Activated T-helper 2 cell treated with anti-CD3 and anti-CD28 coated beads, Interferon-gamma antibody, Interleukin-2, Interleukin-4, amounts not matched to agents 10 μg/mL and 5 μg/mL and 100 μg/mL, durations not matched to agents 14 hours and 24 hours and 36 hours (primary cell): ENCODE measurements around the gene EFCAB8. TPM values are rescaled to one million over a fixed set of nuclear protein-coding genes. Genes with fewer than 3 reads are reported as not detected.

Source experiments
- DNase-seq: peaks from one replicate; pipeline ENCODE4 v3.0.0; 2021; ENCODE audit warnings: low spot score
- H3K27ac Mint-ChIP-seq: one replicate; pipeline ENCODE4 v1.8.0; 2021; ENCODE audit warnings: mixed read lengths
- H3K27me3 Mint-ChIP-seq: one replicate; pipeline ENCODE4 v1.8.0; 2021; ENCODE audit warnings: low read depth, mixed read lengths
- H3K36me3 Mint-ChIP-seq: one replicate; pipeline ENCODE4 v1.8.0; 2021; ENCODE audit warnings: low read depth, mixed read lengths
- H3K4me1 Mint-ChIP-seq: one replicate; pipeline ENCODE4 v1.8.0; 2021; ENCODE audit warnings: low read depth, mixed read lengths
- H3K4me3 Mint-ChIP-seq: one replicate; pipeline ENCODE4 v1.8.0; 2021; ENCODE audit warnings: low read depth, mild to moderate bottlenecking, moderate library complexity, mixed read lengths
- H3K9me3 Mint-ChIP-seq: one replicate; pipeline ENCODE4 v1.8.0; 2021; ENCODE audit warnings: mixed read lengths
- intact Hi-C: fragments of 100-400 bp; cut with micrococcal nuclease; formaldehyde crosslinking; loops from one replicate; pipeline ENCODE4 v1.15.1; 2023
- total RNA-seq: library from RNA; stranded (reverse); gene quantifications from 2 replicates; pipeline ENCODE4 v1.2.3, GENCODE V29; 2022

The EFCAB8 gene, protein sequence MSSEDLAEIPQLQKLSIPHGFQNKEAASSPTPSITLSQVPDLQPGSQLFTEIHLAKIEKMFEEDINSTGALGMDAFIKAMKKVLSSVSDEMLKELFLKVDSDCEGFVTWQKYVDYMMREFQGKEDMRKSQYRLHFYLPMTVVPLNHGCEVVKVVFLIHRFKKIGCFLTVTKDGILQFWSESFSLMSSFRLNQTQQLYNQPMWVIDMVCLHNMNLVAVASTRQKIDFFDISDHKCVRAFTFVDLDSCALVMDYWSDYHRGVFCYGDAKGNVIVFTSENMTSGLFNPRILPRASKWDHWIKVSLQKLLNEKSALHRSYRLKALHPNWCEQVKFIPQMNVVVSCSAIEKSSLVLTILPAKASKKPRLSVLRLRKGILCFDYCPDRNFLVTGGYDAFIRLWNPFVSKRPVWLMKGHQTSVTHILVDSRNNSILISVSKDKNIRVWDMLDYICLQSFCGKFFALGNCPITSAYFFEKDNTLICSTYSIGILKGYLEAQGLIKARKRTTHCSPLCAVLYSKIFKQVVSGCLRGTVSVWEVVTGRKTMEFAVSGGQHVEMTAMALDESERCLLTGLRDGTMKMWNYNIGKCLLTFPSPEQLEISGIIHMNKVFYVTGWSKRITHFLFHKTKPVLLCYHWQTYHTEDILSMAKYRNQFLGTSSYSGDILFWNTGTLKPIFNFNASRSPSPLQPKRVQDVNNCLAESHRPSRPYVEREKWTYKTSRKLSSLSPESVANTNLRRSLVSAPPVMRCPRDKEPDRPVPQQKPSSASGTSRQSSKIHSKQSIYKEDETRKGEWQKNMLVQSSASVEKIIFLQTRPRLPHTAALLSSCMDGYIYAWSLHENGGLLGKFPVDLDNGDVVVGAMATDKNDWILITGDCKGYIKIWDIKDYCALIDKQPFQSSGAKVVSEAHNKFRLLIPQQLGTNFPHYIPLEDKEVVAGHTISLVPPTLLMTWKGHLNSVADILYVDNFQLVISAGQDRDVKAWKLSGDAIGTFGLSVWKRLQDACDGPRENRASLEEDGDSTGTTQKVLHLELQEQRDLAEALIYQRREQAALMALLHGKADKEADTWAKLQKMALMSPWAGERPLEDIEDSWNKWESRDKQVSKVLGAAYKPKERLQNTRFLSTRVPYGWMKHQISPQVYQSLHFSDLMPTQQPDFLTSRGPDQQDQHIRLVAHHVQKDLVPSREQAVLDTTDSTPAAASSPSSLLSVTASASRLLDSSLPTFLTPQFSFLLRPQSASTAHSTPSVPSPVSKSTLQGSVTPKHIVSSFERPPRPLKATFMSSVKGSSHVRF
- total RNA-seq, result 0.37 and 0.52 TPM in 2 replicates

DNA sequence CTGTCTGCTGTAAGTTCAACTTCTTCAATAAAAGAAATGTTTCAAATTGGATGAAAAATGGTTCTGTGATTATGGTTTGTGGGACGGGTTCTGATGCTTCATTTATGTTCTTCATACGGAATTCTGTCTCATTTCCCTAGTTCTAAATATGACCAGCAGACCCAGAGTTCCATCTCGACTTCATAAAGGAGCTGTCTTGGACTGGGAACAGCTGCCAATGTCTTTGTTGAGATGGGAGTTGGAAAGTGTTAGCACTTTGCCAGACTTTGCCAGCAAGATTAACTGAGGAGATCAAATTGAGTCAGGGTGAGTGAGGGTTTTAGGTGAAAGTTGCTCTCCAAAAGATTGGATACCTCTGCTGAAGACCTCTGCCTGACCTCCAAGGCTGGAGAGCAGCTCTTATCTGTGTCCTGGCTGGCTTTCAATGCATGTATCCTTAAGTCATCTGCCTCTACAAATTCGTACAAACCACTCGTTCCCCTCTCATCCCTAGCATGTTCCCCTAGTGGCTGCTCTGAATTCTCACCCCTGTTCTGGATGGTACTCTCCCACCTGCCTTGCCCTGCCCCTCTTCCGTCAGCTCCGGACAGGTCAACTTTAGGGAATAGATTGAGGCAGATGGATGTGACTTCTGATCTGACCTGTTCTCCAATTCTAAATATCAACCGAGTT lies at the start of gene EFCAB8:
TSS of gene EFCAB8 (plus strand) at position 223 of the 672 bp plus-strand sequence. CDS start 4,870 bp downstream, outside the sequence.
- intact Hi-C loops, result no loop called here
- H3K27ac Mint-ChIP-seq, result peak within 1 kb of the TSS; percentile 9

DNA sequence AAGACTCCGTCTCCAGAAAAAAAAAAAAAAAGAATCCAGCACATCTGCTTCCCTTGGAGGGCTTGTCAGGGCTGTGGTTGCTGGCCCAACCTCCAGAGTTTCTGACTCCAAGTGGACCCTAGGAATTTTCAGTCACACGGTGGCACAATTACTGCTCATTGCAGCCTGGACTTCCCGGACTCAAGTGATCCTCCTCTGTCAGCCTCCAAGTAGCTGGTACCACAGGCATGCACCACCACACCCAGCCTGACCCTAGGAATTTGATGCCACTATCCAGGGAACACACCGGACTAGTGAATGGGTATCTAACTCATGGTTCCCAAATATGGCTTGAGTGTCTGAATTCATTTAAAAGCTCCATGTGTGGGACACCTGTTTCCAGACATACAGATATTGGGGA lies 48.8 kb upstream of the EFCAB8 start:
- no peak for DNase-seq
- H3K4me3 Mint-ChIP-seq, result no peak overlapping the region
- no peaks in the 10 kb centered on the region for H3K36me3 Mint-ChIP-seq
- no peaks in the 10 kb centered on the region for H3K9me3 Mint-ChIP-seq
- H3K4me1 Mint-ChIP-seq, result no peaks in the 10 kb centered on the region
- intact Hi-C loops, result no loop called here
- no peak overlapping the region for H3K27ac Mint-ChIP-seq
- H3K27me3 Mint-ChIP-seq, result peaks cover 2% of the 10 kb centered on the region

More for the DNA sequence above, at the start of gene EFCAB8:
- DNase-seq, result no peak
- H3K4me1 Mint-ChIP-seq, result peaks cover 18% of the 10 kb centered on the region
- H3K4me3 Mint-ChIP-seq, result no peak within 1 kb of the TSS
- H3K9me3 Mint-ChIP-seq, result no peaks in the 10 kb centered on the region
- no peaks in the 10 kb centered on the region for H3K27me3 Mint-ChIP-seq
- peaks cover 33% of the 10 kb centered on the region for H3K36me3 Mint-ChIP-seq

DNA sequence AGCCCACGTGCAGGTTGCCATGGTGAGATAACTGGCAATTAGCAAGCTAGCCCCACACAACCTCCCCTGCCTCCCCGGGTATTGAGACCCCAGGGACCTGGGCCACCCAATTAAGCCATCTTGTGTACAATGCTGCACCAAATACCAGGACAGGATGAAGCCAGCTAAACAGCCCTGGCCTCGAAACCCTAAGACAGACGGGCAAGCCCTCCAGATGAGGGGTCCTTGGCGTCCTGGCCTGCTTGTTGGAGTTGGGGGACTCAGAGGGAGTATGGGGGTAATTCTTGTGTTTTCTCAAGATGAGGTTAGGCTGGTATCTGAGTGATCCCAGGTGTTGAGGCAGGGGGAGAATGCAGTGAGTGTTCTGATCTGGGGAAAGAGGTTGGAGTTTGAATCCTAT lies 47.8 kb upstream of the EFCAB8 start:
- no peaks in the 10 kb centered on the region for H3K36me3 Mint-ChIP-seq
- no peaks in the 10 kb centered on the region for H3K9me3 Mint-ChIP-seq
- no peak overlapping the region for H3K4me3 Mint-ChIP-seq
- H3K27me3 Mint-ChIP-seq, result peaks cover 2% of the 10 kb centered on the region
- H3K27ac Mint-ChIP-seq, result no peak overlapping the region
- no peaks in the 10 kb centered on the region for H3K4me1 Mint-ChIP-seq
- DNase-seq, result no peak
- intact Hi-C loops, result no loop called here

DNA sequence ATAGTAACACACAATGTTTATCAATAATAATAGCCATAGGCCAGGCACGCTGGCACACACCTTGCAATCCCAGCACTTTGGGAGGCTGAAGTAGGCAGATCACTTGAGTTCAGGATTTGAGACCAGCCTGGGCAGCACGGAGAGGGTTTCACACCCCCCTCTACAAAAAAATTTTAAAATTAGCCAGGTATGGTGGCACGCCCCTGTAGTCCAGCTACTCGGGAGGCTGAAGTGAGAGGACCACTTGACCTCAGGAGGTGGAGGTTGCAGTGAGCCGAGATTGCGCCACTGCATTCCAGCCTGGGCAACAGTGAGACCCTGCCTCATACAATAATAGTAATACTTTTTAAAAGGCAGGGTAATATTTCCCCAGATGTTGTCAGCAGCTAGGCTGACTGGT lies 46.8 kb upstream of the EFCAB8 start:
- H3K27me3 Mint-ChIP-seq, result peaks cover 2% of the 10 kb centered on the region
- no peaks in the 10 kb centered on the region for H3K36me3 Mint-ChIP-seq
- no peak overlapping the region for H3K4me3 Mint-ChIP-seq
- no peaks in the 10 kb centered on the region for H3K4me1 Mint-ChIP-seq
- H3K27ac Mint-ChIP-seq, result no peak overlapping the region
- no peaks in the 10 kb centered on the region for H3K9me3 Mint-ChIP-seq
- DNase-seq, result no peak
- intact Hi-C loops, result no loop called here

DNA sequence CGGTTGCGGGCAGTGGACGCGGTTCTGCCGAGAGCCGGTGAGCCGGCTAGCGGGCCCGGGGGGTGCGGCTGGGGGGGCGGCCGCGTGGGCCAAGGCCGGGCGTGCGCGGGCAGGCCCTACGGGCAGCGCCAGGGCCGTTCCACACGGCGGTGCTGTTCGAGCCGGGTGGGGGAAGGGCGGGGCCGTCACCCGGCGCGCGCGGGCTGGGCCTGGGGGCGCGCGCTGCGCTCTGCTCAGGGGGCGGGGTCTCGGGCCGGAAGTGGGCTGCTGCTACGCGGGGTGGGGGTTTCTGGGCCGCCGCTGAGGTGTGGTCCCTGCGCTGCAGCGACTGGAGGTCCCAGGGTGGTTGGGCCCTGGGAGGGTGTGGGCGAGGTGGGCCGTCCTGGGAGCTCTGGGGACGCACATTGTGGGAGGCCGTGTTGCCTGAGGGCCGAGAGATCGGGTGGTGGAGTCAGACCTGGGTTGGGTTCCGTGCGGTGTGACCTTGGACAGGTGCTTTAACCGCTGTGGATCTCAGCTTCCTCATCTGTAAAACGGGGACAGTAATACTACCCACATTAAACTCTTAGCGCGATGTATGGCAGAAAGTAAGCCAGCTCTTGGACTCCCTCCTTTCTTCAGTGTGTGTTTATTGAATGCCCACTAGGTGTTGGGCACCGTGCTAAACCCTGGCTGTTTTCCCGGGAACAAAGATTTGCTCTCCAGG lies 38.6 kb upstream of the EFCAB8 start:
- Mint-ChIP-seq H3K36me3 (peaks cover 15% of the 10 kb centered on the region), H3K27me3 (no peaks in the 10 kb centered on the region), H3K27ac (peak overlapping the region; percentile 95), H3K4me3 (peak overlapping the region; percentile 95), H3K4me1 (peaks cover 32% of the 10 kb centered on the region), H3K9me3 (no peaks in the 10 kb centered on the region)
- DNase-seq, result no peak
- intact Hi-C loops, result loop anchor here (2.0 kb wide), 1 partner anchor 75 kb away; no protein-coding TSS in a partner anchor

DNA sequence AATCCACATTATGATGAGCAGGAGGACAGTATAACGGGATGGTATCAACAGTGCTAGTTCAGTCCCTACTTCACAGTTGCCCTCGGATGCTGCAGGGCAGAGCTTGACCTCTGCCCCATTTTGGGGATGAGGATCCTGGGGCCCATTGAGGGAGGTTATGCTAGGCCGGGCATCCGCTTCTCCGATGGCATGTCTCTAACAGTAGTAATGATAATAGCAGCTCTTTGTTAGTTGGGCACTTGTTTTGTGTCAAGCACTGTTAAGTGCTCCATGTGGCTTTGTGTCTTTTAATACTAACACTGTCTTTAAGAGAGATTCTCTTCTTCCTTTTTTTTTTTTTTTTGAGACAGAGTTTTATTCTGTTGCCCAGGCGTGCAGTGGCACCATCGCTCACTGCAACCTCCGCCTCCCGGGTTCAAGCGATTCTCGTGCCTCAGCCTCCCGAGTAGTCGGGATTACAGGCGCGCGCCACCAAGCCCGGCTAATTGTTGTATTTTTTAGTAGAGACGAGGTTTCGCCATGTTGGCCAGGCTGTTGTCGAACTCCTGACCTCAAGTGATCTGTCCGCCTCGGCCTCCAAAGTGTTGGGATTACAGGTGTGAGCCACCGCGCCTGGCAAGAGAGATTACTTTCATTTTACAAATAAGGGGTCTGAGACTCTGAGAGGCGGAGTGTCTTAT lies 37.9 kb upstream of the EFCAB8 start:
- Mint-ChIP-seq H3K27ac (peak overlapping the region; percentile 95), H3K4me3 (peak overlapping the region; percentile 95), H3K36me3 (peaks cover 19% of the 10 kb centered on the region), H3K27me3 (no peaks in the 10 kb centered on the region), H3K4me1 (peaks cover 32% of the 10 kb centered on the region), H3K9me3 (no peaks in the 10 kb centered on the region)
- intact Hi-C loops, result loop anchor here (2.0 kb wide), 1 partner anchor 76 kb away; no protein-coding TSS in a partner anchor
- no peak for DNase-seq

DNA sequence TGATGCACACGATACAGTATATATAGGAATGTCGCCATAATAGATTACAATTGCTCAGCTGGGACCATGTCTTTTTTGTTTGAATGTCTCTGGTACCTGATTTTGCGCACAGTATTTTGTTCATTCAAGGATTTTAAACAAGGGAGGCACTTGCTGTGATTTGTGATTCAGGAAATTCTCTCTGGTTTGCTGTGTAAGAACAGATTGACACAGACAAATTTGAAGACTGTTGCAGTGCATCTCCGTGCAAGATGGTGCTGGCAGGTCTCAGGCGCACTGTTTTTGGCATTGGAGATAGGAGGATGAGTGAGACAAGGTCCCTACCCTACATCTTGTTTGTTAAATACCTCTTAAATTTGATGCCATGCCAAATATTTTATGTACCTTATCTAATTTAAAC lies 36.5 kb upstream of the EFCAB8 start:
- DNase-seq, result no peak
- intact Hi-C loops, result no loop called here
- peaks cover 32% of the 10 kb centered on the region for H3K4me1 Mint-ChIP-seq
- H3K4me3 Mint-ChIP-seq, result peak overlapping the region; percentile 95
- H3K27ac Mint-ChIP-seq, result no peak overlapping the region
- H3K36me3 Mint-ChIP-seq, result peaks cover 25% of the 10 kb centered on the region
- no peaks in the 10 kb centered on the region for H3K9me3 Mint-ChIP-seq
- no peaks in the 10 kb centered on the region for H3K27me3 Mint-ChIP-seq

DNA sequence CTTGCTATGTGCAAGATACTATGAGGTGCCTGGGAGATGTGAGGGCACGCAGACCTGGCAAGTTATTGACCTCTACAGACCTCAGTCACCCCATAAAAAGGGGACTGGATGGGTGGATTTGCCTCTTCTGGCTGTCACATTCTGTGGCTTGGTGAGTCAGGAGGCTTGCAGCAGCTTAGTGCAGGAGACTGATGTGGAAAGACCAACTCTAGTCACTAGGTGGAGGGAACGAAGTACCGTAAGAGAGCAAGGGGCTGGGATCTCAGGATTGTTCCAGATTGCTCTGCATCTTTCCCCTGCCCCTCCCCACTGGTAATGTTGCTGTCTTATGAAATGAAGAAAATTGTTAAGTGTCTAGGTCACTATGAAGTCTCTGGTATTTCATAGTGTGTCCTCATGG lies 35.6 kb upstream of the EFCAB8 start:
- H3K27ac Mint-ChIP-seq, result peak overlapping the region; percentile 60
- H3K9me3 Mint-ChIP-seq, result no peaks in the 10 kb centered on the region
- H3K36me3 Mint-ChIP-seq, result peaks cover 33% of the 10 kb centered on the region
- no peaks in the 10 kb centered on the region for H3K27me3 Mint-ChIP-seq
- no peak for DNase-seq
- intact Hi-C loops, result no loop called here
- H3K4me1 Mint-ChIP-seq, result peaks cover 35% of the 10 kb centered on the region
- no peak overlapping the region for H3K4me3 Mint-ChIP-seq

DNA sequence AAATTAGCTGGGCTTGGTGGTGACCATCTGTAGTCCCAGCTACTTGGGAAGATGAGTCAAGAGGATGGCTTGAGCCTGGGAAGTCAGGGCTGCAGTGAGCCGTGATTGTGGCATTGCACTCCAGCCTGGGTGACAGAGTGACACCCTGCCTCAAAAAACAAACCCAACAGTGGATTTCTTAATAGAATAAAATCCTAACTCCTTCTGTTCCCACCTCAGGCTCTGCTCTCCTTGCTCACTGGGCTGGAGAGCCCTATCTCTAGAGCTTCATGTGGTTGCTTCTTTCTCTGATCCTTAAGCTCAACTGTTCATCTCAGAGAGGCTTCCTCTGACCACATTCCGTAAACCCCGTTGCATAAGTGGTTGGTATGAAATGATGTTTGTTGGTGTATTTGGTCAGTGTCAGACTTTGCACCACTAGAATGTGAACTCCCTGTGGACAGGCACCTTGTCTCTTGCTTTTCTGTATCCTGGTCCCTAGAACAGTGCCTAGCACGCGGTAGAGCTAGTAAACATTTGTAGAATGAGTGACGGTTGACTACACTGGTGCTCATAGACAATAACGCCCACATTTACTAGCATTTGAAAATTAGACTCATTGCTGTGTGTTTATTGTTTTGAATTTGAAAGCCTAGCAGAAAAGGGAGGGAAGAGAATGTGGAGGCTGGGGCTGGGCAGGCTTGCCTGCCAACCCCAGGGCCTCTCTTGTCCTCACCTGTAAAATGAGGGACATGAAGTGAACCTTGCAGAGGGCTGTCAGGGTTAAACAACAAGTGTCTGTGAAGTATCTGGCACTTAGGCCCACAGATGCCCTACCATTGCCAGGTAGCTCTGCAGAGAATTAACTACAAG lies 34.8 kb upstream of the EFCAB8 start:
- H3K36me3 Mint-ChIP-seq, result peaks cover 40% of the 10 kb centered on the region
- H3K9me3 Mint-ChIP-seq, result no peaks in the 10 kb centered on the region
- H3K4me3 Mint-ChIP-seq, result no peak overlapping the region
- DNase-seq, result no peak
- peak overlapping the region; percentile 14 for H3K27ac Mint-ChIP-seq
- H3K27me3 Mint-ChIP-seq, result no peaks in the 10 kb centered on the region
- intact Hi-C loops, result no loop called here
- H3K4me1 Mint-ChIP-seq, result peaks cover 40% of the 10 kb centered on the region

DNA sequence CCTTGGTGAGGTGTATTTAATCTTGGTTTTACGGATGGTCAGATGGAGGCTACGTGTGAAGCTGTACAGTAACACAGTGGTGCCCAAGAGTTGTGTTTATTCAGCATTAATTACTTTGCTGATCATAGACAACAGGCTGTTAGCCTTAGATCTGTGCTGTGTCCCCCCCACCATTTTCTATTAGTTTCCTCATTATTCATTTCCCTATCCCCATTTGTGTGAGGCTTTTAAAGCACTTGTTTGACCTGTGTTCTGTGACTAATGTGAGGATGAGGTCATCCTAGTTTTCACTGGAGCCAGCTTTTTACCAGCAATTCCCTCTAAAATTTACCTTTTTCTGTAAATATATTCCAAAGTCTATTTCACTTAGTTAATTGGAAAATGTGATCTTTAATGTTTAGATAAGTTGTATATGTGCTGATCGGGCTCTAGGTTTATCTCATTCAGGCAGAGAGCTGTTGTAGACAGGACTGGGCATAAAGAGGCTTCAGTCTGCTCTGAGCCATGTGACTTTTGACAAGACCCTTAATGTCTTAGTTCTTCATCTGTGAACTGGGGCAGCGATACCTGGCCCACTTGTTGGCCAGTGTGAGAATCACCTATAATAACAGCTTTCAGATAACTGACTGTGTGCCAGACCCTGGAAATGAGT lies 30.6 kb upstream of the EFCAB8 start:
- H3K36me3 Mint-ChIP-seq, result peaks cover 67% of the 10 kb centered on the region
- no peaks in the 10 kb centered on the region for H3K27me3 Mint-ChIP-seq
- no peak overlapping the region for H3K27ac Mint-ChIP-seq
- no peaks in the 10 kb centered on the region for H3K9me3 Mint-ChIP-seq
- no peak overlapping the region for H3K4me3 Mint-ChIP-seq
- intact Hi-C loops, result no loop called here
- peaks cover 40% of the 10 kb centered on the region for H3K4me1 Mint-ChIP-seq
- no peak for DNase-seq
